Thoracic aorta (tissue), 2 donors: ENCODE data around the gene PRF1. TPM values are rescaled to one million over a fixed set of nuclear protein-coding genes. Genes with fewer than 3 reads are reported as not detected.

ENCODE experiments used
- ATAC-seq: fragments of 150-250 bp; one replicate; pipeline ENCODE4 v1.8.0; 2017; ENCODE audit warnings: low read depth; ENCODE audit not compliant: insufficient number of reproducible peaks, low FRiP score
- DNase-seq: peaks from one replicate; pipeline ENCODE4 v3.0.0-alpha.2; 2020; ENCODE audit warnings: low spot score
- H3K27ac ChIP-seq, 2 donors: fragments of 200-600 bp; sonication (generic); 1 replicate in 1 of 2; 2 replicates in 1 of 2; pipeline ENCODE4 v1.5.1; 2016; ENCODE audit warnings: mild to moderate bottlenecking in 2 of 2, moderate library complexity in 2 of 2
- H3K27me3 ChIP-seq: fragments of 200-600 bp; sonication (generic); replicated peaks from 2 replicates; pipeline ENCODE4 v1.6.0; 2016; ENCODE audit warnings: mild to moderate bottlenecking; ENCODE audit not compliant: insufficient read depth
- H3K36me3 ChIP-seq: fragments of 200-600 bp; sonication (generic); one replicate; pipeline ENCODE4 v1.5.1; 2016
- H3K4me1 ChIP-seq, 2 donors: fragments of 200-600 bp; sonication (generic); 1 replicate in 1 of 2; 2 replicates in 1 of 2; pipeline versions ENCODE4 v1.5.1 to v1.6.0; 2016; ENCODE audit warnings: low read depth in 2 of 2, mild to moderate bottlenecking in 1 of 2; ENCODE audit not compliant: control insufficient read depth in 1 of 2
- H3K4me3 ChIP-seq: fragments of 200-600 bp; sonication (generic); 2 replicates; pipeline ENCODE4 v1.5.1; 2016; ENCODE audit warnings: mild to moderate bottlenecking
- H3K9me3 ChIP-seq: fragments of 200-600 bp; sonication (generic); 2 replicates; pipeline ENCODE4 v1.5.1; 2016
- total RNA-seq, 2 donors: library from RNA; depleted of rRNA; stranded (reverse); fragments of >200 nt; gene quantifications; one replicate each; pipeline versions ENCODE4 v1.1.0 to v1.2.3, GENCODE V29; 2016
- TF ChIP-seq, protein P1 (sequence below): fragments of 200-600 bp; sonication (generic); IDR thresholded peaks from one replicate; pipeline ENCODE4 v1.5.1; 2019; ENCODE audit warnings: antibody characterized with exemption

The PRF1 gene
- total RNA-seq, 2 donors from 2014 or later, result 3.7 to 5.4 TPM

- no peaks in the 10 kb centered on the region for H3K9me3 ChIP-seq
- H3K27me3 ChIP-seq, result no peaks in the 10 kb centered on the region
- H3K27ac ChIP-seq, result no peak overlapping the region
- no peaks in the 10 kb centered on the region for H3K36me3 ChIP-seq
- DNase-seq (no peak), ATAC-seq (no peak)
- H3K4me3 ChIP-seq, result no peak overlapping the region
- no peaks in the 10 kb centered on the region for H3K4me1 ChIP-seq
- TF ChIP-seq, protein P1, sequence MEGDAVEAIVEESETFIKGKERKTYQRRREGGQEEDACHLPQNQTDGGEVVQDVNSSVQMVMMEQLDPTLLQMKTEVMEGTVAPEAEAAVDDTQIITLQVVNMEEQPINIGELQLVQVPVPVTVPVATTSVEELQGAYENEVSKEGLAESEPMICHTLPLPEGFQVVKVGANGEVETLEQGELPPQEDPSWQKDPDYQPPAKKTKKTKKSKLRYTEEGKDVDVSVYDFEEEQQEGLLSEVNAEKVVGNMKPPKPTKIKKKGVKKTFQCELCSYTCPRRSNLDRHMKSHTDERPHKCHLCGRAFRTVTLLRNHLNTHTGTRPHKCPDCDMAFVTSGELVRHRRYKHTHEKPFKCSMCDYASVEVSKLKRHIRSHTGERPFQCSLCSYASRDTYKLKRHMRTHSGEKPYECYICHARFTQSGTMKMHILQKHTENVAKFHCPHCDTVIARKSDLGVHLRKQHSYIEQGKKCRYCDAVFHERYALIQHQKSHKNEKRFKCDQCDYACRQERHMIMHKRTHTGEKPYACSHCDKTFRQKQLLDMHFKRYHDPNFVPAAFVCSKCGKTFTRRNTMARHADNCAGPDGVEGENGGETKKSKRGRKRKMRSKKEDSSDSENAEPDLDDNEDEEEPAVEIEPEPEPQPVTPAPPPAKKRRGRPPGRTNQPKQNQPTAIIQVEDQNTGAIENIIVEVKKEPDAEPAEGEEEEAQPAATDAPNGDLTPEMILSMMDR, result no peak
These were observed 6.3 kb downstream of the PRF1 start for GRCh38 chr10:70596110-70596798.

DNA sequence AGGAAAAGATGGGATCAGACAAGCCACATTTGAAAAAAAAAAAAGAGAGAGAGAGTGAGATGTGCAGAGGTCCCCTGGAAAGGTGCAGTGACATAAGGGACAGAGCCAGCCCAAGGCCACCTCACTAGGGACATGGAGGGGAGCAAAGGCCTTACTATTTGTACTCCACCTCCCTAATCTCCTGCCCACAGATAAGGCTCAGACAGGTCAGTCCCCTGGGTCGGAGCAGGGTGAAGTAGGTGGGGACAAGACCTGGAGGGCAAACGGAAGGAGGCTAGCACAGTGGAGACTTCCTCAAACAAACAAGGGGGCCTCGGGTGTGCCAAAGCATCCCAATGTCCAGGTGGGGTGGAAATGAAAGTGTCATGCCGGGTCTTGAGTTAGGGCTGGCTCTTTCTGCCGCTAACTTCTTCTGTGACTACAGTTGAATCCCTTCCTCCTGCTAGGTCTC is 7.0 kb downstream of the PRF1 start:
- Histone ChIP-seq H3K27me3 (no peaks in the 10 kb centered on the region), H3K27ac (no peak overlapping the region), H3K4me1 (no peaks in the 10 kb centered on the region), H3K9me3 (no peaks in the 10 kb centered on the region), H3K4me3 (no peak overlapping the region), H3K36me3 (no peaks in the 10 kb centered on the region)
- TF ChIP-seq, protein P1, result no peak
- DNase-seq (no peak), ATAC-seq (no peak)

DNA sequence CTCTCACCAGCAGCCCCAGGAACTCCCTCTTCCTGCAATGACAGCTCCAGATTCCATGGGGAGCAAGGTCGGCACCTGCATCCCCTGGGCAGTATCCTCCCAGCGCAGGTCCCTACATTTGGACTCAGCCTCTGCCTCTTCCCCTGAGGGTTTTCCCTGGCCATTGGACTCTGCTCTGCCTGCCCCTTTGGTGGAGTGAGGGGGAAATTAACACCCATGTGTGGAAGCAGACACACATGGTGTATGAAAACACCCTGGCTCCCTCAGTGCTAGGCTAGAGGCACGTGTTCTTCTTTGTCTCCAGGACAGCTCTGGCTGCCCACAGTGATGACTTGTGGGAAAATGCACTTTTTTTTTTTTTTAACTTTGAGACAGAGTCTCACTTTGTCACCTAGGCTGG is 8.4 kb downstream of the PRF1 start:
- Histone ChIP-seq H3K9me3 (no peaks in the 10 kb centered on the region), H3K27ac (no peak overlapping the region), H3K4me3 (no peak overlapping the region), H3K36me3 (no peaks in the 10 kb centered on the region), H3K4me1 (no peaks in the 10 kb centered on the region), H3K27me3 (no peaks in the 10 kb centered on the region)
- TF ChIP-seq, protein P1, result no peak
- no peak for ATAC-seq
- no peak for DNase-seq

- H3K4me1 ChIP-seq, result no peaks in the 10 kb centered on the region
- no peak for ATAC-seq
- DNase-seq, result no peak
- H3K27ac ChIP-seq, result no peak overlapping the region
- H3K4me3 ChIP-seq, result no peak overlapping the region
- TF ChIP-seq, protein P1, result no peak
- H3K9me3 ChIP-seq, result no peaks in the 10 kb centered on the region
- no peaks in the 10 kb centered on the region for H3K27me3 ChIP-seq
- H3K36me3 ChIP-seq, result no peaks in the 10 kb centered on the region
These were observed 9.0 kb downstream of the PRF1 start for GRCh38 chr10:70593513-70593890.

DNA sequence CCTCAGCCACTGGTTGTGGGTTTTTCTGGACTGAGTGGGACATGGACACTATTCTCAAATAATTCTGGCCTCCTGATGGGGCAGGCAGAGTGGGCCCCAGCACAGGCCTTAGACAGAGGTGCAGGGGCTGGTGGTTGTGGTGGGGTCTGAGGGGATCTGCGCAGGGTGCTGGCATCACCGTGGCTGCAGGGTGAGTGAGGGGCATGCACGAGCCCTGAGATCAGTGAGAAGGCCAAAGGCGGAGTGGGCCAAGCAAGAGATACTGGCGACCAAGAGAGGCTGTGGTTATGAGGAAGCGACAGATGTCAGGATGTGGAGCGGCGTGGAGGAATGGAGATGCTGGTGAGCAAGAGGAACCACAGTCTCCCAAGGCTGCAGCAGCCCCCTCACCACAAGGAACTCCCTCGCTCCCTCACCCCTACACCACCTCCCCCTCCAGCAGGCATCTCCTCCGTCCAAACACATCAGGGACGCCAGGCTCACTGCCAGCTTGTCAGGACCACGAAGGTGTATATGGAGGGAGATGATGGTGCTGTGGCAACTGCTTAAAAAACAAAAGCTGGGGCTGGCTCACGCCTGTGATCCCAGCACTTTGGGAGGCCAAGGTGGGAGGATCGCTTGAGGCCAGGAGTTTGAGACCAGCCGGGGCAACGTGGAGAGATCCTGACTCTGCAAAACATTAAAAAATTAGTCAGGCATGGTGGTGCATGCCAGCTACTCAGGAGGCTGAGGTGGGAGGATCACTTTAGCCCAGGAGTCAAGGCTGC is 9.6 kb downstream of the PRF1 start:
- H3K27ac ChIP-seq, result no peak overlapping the region
- H3K36me3 ChIP-seq, result no peaks in the 10 kb centered on the region
- TF ChIP-seq, protein P1, result no peak
- no peaks in the 10 kb centered on the region for H3K9me3 ChIP-seq
- H3K4me1 ChIP-seq, result no peaks in the 10 kb centered on the region
- H3K27me3 ChIP-seq, result no peaks in the 10 kb centered on the region
- no peak for ATAC-seq
- DNase-seq, result no peak
- H3K4me3 ChIP-seq, result no peak overlapping the region
